Pulmonary artery endothelial cell (primary cell): ENCODE results near the gene ESYT2. TPM values are rescaled to one million over a fixed set of nuclear protein-coding genes. Genes with fewer than 3 reads are reported as not detected.
A peak's percentile ranks its signal among the peaks of the same experiment; 100 is the strongest.

ENCODE experiments used
- DNase-seq: peaks from one replicate; pipeline ENCODE4 v3.0.0-alpha.2; 2011; ENCODE audit warnings: low read depth, low spot score
- total RNA-seq: library from RNA; depleted of rRNA; stranded (reverse); fragments of >200 nt; gene quantifications from 2 replicates; pipeline ENCODE4 v1.2.3, GENCODE V29; 2014

ESYT2 gene
- total RNA-seq, 1 donor from 2014 or later, result 61.3 TPM

DNA sequence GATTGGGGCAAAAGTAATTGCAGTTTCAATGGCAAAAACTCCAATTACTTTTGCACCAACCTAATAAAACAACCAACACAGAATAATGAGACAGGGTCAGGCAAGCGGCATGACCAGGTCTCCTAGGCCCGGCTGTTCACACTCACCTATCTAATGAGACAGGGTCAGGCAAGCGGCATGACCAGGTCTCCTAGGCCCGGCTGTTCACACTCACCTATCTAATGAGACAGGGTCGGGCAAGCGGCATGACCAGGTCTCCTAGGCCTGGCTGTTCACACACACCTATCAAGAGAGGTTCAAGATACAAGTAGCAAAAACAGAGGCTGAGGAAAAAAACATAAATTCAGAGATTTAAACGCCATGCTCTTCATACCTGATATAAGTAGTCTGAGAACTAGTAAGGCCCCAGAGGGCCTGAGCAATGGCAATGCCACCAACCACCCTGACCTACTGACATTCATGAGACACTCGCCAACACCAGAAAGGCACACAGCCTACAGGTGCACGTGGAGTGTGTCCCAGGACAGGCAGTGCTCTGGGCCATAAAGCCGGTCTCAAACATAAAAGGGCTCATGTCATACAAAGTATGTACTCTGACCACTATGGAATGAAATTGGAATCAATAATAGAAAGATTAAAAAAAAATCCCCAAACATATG, 84.1 kb downstream of the ESYT2 start:
- no peak for DNase-seq

DNA sequence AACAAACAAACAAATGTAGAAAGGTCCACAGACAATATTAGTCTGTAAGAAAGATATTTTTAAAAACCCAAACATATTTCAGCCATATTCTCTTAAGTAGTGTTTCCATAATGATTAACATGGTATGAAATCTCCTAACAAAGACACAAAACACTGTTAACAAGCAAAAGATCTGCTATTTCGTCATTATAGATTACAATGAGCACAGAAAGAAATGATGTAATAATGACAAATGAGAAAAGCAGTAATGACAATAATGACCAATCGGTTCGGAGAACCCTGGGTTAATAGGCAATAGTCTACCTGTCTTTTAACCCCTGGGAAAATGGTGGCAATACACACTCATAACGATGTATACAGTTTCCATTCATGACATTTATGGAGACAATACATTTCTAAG, 85.2 kb downstream of the ESYT2 start:
- DNase-seq, result no peak

GRCh38 chr7:158743219-158743618, 86.1 kb downstream of the ESYT2 start:
- no peak for DNase-seq

DNA sequence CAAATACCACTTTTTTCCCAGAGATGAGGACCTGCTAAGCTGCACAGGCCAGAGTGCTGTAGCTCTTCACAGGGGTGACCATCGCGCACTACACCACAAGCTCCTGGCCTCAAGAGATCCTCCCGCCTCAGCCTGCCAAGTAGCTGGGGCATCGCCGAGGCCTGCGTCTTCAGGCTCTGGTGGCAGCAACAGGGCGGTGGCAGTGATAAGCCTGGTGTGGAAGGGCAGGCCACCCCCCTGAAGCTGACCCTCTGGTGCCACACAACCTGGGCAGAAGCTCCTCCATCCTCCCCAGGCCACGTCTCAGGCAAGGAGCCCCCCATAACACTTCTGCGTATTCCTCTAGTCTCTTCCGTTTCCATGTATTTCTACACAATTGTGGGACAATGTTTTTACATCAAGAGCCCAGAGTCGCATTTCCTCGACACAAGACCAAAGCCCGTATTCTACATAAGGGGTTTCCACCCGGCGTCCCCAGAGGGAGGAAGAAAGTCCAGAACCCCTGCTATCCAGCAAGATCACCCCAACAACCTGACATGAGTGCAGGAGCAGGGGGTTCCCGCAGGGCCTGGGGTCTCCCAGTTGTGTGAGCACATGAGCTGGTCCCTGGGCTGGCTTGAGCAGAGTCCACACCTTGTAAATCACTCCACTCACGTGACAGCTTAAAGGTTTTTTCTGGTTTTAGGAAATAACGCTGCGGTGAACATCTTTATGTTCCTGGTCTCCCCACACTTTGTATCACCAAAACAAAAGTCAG, 87.1 kb downstream of the ESYT2 start:
- no peak for DNase-seq

DNA sequence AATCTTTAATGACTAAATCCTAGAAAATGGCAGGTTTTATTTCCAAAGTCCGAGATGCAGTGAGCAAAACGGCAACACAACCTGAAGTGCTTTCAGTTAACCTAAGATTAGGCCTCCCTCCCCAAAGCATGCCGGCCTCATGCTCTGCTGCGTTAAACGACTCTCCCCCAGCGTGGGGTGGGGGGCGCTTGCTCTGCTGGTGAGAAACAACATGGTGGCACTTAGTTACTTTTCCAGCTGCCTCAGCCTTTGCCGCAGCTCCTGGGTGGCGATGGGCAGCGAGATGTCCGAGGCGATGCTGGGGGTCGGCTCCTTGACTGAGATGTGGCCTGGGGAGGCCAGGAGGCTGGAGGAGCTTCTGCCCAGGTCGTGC, 88.0 kb downstream of the ESYT2 start:
- DNase-seq, result no peak

GRCh38 chr7:158740657-158741293, 88.5 kb downstream of the ESYT2 start:
- DNase-seq, result peak; percentile 97

- peak; percentile 63 for DNase-seq
Measured at GRCh38 chr7:158740013-158740656, 89.2 kb downstream of the ESYT2 start.

DNA sequence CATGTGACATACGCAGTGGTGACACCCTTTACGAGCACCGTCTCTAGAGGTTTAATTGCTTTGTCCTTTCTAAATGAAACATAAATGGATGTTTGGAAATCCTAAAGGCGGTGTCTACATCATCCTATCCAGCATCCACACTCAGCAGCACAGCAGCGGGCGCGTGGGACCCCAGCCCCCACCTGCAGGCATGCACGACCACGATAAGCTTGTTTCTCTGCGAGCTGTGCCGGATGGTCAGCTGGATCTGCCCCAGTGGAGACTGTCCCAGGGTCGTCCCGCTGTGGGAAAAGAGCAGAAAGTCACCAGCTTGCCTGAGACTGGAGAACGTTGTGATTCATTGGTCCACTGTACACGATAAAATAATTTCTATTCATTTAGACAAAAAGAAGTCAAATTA, 90.5 kb downstream of the ESYT2 start:
- no peak for DNase-seq

DNA sequence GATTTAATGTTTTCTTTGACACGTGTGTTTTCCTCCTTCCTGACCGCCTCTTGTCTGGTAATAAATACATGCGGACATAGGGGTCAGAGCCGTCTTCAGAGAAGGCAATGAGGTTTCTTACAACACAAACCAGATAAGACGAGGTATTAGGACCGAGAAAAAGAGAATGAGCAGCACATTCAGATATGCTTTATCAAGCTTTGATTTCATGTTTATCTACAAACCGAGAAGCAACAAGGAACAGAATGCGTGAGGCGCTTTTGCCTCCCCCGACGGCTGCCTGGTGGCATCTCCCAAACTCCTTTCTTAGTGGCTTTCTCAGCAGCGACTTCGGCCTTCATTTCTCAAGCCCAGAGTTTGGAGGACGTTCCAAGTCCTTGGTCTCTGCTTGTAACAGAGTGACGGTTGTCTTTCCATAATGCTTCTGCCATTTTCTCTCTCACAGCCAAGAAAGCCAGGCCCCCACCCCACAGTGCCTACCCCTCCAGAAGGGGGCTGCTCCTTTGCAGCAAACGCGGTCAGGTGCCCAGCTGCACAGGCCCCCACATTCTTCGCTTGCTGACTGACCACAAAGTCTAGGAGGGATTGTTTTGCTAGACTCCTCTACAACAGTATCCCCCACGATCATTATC, 92.1 kb downstream of the ESYT2 start:
- no peak for DNase-seq

- DNase-seq, result no peak
Measured at GRCh38 chr7:158735935-158736334, 93.4 kb downstream of the ESYT2 start.

DNA sequence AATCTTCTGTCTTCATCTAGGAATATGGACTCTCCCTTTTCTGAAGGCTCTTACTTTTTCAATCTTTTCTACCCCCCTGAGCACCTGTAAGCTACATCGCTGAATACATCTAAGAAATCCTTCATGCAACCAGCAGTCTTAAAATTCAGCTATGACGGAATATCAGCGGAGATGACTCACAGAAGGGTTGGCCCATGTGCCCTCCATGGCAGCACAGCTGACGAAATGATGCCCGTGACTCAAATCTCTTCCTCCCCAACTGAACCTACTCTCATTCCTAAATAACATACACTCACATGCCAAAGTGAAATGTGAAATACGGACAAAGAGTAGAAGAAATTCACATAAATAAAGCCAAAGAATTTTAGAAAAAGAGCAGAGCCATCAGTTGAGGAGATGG, 94.4 kb downstream of the ESYT2 start:
- no peak for DNase-seq

DNA sequence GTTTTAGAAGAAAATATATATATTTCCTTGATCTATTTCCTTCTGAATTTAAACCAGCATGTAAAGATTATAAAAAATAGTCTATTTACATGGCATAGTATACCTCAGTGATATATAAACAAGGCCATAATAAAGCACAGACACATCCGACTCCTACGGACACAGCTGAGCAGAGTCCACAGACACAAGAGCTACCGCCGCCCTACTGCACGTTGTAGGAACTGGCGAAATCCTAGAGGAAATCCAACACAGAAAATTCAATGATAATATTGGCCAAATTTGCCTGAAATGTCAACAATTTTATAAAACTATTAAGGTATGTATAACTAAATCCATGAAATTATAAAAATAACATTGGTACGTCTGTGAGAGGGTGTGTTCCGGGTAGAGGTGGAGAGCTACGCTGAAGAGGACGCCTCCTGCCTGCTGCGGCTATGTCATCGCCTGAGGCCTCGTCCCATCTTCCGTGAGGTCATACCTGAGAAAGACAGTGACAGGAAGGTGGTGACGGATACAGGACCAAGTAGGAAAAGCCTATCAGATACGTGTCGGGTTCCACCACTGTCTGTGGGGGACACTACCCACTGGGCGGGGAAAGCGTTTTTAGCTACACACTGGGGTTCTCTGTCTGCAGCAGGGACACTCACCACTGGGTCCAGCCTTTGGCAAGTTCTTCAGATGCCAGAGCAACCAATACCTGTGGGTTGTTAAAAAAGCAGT, 95.4 kb downstream of the ESYT2 start:
- no peak for DNase-seq

DNA sequence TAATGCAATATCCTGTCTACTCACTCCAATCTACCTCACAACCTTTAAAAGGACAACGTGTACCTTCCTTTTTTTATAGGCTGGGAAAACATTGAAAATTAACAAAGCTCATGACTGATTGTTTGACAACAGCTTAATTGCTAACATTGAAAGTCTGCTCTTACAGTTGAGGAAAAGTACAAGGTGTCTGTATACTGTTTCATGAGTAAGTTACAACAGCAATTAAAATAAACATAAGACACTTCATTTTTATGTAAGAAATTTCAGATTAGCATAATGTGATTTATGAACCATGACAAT, 96.1 kb downstream of the ESYT2 start:
- DNase-seq, result no peak

GRCh38 chr7:158732494-158733219, 96.7 kb downstream of the ESYT2 start:
- DNase-seq, result no peak

GRCh38 chr7:158731761-158732160, 97.5 kb downstream of the ESYT2 start:
- DNase-seq, result no peak

DNA sequence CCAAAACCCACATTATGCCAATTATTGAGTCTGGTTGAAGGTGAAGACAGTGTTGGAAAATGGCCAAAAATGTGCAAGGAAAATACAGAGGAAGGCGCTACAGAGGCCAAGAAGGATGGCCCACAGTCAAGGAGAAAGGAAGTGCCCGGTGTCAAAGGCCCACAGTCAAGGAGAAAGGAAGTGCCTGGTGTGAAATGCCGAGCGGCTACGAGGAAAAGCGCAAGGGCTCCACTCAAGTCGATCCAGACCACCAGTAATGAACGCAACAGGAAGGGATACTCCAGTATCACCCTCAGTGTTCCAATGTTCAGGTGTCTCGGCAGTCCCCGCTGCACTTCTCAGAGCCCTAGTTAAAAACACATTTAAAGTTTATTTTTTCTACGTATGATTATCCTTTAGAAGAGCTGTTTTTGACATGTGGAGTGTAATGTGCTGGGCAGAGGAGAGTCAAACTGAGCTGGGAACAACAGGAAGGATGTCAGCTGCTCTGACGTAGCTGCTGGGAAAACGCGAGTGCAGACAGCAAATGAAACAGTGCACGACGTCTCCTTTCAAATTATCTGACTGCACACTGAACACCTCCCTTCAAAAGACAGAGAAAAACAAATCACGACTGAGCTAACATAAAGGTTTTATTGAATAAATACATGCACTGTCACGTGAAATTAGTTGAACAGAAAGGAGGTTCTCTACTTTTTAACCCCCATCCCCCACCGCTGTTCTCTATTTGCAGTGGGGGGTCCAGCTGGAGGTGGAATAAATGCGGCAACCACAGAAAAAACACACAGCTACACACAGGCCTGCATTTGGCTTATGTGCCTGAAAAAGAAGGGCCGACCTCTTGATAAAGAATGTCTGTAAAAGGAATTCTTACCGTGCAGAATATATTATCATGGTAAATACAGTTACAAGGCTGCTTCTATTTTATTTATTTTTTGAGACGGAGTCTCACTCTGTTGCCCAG, 98.6 kb downstream of the ESYT2 start:
- DNase-seq, result no peak

DNA sequence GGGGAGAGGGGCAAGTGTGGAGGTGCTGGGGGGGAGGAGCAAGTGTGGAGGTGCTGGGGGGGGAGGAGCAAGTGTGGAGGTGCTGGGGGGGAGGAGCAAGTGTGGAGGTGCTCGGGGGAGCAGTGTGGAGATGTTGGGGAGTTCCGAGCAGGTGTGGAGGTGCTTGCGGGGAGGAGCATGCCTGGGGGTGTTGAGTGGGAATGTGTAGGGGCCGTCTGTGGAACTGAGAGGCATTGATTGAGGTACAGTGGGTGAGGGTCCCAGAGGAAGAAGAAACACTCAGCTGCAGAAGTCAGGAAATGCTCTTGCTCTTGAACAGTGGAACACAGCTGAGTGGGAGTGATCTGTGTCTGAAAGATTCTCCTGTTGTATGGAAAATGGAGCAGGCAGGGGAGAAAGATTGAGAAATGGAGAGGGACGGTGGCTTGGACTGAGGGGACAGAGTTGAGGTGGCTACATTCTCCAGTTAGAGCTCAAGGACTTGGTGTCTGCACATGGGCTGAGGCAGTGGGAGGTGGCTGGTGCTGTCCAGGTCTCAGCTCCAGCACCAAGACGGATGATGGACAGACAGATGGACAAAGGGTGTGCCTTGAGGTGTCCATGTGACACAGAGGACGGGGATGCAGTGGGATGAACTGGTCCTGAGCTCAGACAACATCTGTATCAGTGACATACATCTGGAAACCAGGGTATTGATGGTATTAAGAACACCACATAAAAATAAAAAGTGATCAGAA, 99.5 kb downstream of the ESYT2 start:
- no peak for DNase-seq

DNA sequence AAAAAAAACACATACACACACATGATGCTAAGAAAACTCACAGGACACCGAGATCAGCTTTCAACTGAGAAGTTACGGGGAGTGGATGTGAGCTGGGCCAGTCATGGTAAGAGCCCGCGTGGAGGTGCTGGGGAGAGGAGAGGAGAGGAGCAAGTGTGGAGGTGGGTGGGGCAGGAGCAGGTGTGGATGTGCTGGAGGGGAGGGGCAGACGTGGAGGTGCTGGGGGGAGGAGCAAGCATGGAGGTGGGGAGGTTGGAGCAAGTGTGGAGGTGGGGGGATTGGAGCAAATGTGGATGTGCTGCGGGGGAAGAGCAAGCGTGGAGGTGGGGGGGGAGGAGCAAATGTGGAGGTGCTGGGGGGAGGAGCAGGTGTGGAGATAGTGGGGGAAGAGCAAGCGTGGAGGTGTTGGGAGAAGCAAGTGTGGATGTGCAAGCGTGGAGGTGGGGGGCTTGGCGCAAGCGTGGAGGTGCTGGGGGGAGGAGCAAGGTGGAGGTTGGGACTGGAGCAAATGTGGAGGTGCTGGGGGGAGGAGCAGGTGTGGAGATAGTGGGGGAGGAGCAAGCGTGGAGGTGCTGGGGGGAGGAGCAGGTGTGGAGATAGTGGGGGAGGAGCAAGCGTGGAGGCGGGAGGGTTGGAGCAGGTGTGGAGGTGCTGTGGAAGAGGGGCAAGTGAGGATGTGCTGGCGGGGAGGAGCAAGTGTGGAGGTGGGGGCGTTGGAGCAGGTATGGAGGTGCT, 100.2 kb downstream of the ESYT2 start:
- DNase-seq, result no peak
